DOHH2 (cell line): ENCODE results near the gene ATP6V0A1.
A peak's percentile ranks its signal among the peaks of the same experiment; 100 is the strongest.

Experiments used
- H3F3A ChIP-seq: fragments of 200-600 bp; sonication (generic), shearing (Covaris generic); 2 replicates; pipeline ENCODE4 v1.6.0; 2016; ENCODE audit warnings: antibody characterized with exemption, mild to moderate bottlenecking; ENCODE audit not compliant: control insufficient read depth, insufficient read depth
- H3K27ac ChIP-seq: fragments of 200-600 bp; sonication (generic); 2 replicates; pipeline ENCODE4 v1.5.1; 2014; ENCODE audit warnings: low read depth, mild to moderate bottlenecking, low read length, moderate library complexity
- H3K27me3 ChIP-seq: fragments of 200-600 bp; sonication (generic); 2 replicates; pipeline ENCODE4 v1.6.1; 2014; ENCODE audit warnings: mild to moderate bottlenecking, low read length, mixed read lengths; ENCODE audit not compliant: control insufficient read depth
- H3K36me3 ChIP-seq: fragments of 200-600 bp; sonication (generic); 2 replicates; pipeline ENCODE4 v1.6.1; 2014; ENCODE audit warnings: mild to moderate bottlenecking, low read length, moderate library complexity, mixed read lengths; ENCODE audit not compliant: control insufficient read depth
- H3K4me1 ChIP-seq: fragments of 200-600 bp; sonication (generic); 2 replicates; pipeline ENCODE4 v1.6.1; 2014; ENCODE audit warnings: mild to moderate bottlenecking, low read length, mixed read lengths; ENCODE audit not compliant: control insufficient read depth
- H3K4me2 ChIP-seq: fragments of 200-600 bp; sonication (generic); 2 replicates; pipeline ENCODE4 v1.6.0; 2014; ENCODE audit warnings: mild to moderate bottlenecking, low read length, moderate library complexity
- H3K4me3 ChIP-seq: fragments of 200-600 bp; sonication (generic); 2 replicates; pipeline ENCODE4 v1.5.1; 2014; ENCODE audit warnings: mild to moderate bottlenecking, low read length, mixed read lengths
- H3K79me2 ChIP-seq: fragments of 200-600 bp; sonication (generic); 2 replicates; pipeline ENCODE4 v1.6.1; 2014; ENCODE audit warnings: mild to moderate bottlenecking, low read length, mixed read lengths; ENCODE audit not compliant: control insufficient read depth
- H3K9me2 ChIP-seq: fragments of 200-600 bp; sonication (generic); replicated peaks from 2 replicates; pipeline ENCODE4 v1.6.1; 2014; ENCODE audit warnings: mild to moderate bottlenecking, low read length, mixed read lengths; ENCODE audit not compliant: control insufficient read depth
- H3K9me3 ChIP-seq: fragments of 200-600 bp; sonication (generic); 2 replicates; pipeline ENCODE4 v1.6.1; 2014; ENCODE audit warnings: antibody characterized with exemption, low read length, mixed read lengths; ENCODE audit not compliant: control insufficient read depth, insufficient read depth
- H4K20me1 ChIP-seq: fragments of 200-600 bp; sonication (generic); 2 replicates; pipeline ENCODE4 v1.6.0; 2014; ENCODE audit warnings: low read depth, mild to moderate bottlenecking, antibody characterized with exemption, low read length, moderate library complexity; ENCODE audit not compliant: control insufficient read depth, insufficient read depth
- EZH2phosphoT487 ChIP-seq: fragments of 200-600 bp; sonication (generic); IDR thresholded peaks from 2 replicates; pipeline ENCODE4 v1.6.1; 2017; ENCODE audit warnings: borderline replicate concordance, mild to moderate bottlenecking, antibody characterized with exemption, low read length, moderate library complexity, mixed read lengths
- TF ChIP-seq, protein P1 (sequence below): fragments of 200-600 bp; sonication (generic); IDR thresholded peaks from one replicate; pipeline ENCODE4 v1.5.1; 2014; ENCODE audit warnings: antibody characterized with exemption, mild to moderate bottlenecking, low read depth, low read length; ENCODE audit not compliant: poor library complexity, severe bottlenecking

Gene ATP6V0A1

DNA sequence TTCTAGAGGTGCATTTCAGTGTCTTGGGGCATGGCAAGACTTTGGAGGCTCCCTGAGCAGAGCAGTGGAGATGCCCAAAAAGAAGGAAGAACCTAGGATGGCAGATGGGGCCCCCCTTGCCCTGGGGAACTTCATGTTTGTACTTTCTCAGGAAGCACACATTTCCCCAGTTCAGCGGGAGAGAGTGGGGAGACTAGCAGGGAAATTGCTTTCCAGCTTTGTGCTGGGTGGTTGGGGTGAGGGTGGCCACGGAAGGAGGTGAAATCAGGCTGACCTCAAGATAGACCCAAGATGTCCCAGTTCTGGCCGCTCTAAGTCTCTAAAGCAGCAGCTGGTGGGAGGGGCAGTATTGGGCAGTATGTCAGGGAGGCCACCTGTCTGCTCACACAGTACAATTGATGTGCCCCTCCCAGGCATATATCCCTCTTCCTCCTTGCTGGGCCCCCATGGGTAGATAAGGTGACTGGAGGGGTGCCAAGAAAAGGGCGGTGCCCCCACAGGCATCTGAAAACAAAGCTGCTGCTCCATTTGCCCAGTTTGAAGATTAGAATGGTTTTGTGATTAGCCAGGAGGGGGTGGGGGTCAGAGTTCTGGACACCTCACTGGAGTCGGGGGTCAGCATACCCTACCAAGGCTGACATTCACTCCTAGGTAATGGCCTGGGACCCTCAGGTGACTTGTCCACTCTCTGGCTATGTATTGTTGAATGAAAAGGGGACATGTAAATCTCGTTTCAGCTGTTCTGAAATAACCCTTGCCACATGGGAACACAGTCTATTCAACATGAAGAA is 60.3 kb downstream of the ATP6V0A1 start:
- H3K79me2 ChIP-seq = no peaks in the 10 kb centered on the region
- no peaks in the 10 kb centered on the region for H3K36me3 ChIP-seq
- H3K9me3 ChIP-seq = no peaks in the 10 kb centered on the region
- no peaks in the 10 kb centered on the region for H3F3A ChIP-seq
- H4K20me1 ChIP-seq = no peaks in the 10 kb centered on the region
- no peak overlapping the region for H3K4me3 ChIP-seq
- no peak overlapping the region for H3K4me2 ChIP-seq
- 0 out of 2 replicates have a peak, but pooled peaks cover 2% of the 10 kb centered on the region for H3K4me1 ChIP-seq
- TF ChIP-seq EZH2phosphoT487 = no peak
- TF ChIP-seq, protein P1, sequence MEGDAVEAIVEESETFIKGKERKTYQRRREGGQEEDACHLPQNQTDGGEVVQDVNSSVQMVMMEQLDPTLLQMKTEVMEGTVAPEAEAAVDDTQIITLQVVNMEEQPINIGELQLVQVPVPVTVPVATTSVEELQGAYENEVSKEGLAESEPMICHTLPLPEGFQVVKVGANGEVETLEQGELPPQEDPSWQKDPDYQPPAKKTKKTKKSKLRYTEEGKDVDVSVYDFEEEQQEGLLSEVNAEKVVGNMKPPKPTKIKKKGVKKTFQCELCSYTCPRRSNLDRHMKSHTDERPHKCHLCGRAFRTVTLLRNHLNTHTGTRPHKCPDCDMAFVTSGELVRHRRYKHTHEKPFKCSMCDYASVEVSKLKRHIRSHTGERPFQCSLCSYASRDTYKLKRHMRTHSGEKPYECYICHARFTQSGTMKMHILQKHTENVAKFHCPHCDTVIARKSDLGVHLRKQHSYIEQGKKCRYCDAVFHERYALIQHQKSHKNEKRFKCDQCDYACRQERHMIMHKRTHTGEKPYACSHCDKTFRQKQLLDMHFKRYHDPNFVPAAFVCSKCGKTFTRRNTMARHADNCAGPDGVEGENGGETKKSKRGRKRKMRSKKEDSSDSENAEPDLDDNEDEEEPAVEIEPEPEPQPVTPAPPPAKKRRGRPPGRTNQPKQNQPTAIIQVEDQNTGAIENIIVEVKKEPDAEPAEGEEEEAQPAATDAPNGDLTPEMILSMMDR = no peak
- H3K27me3 ChIP-seq = peaks cover 34% of the 10 kb centered on the region
- no peaks in the 10 kb centered on the region for H3K9me2 ChIP-seq
- H3K27ac ChIP-seq = no peak overlapping the region

DNA sequence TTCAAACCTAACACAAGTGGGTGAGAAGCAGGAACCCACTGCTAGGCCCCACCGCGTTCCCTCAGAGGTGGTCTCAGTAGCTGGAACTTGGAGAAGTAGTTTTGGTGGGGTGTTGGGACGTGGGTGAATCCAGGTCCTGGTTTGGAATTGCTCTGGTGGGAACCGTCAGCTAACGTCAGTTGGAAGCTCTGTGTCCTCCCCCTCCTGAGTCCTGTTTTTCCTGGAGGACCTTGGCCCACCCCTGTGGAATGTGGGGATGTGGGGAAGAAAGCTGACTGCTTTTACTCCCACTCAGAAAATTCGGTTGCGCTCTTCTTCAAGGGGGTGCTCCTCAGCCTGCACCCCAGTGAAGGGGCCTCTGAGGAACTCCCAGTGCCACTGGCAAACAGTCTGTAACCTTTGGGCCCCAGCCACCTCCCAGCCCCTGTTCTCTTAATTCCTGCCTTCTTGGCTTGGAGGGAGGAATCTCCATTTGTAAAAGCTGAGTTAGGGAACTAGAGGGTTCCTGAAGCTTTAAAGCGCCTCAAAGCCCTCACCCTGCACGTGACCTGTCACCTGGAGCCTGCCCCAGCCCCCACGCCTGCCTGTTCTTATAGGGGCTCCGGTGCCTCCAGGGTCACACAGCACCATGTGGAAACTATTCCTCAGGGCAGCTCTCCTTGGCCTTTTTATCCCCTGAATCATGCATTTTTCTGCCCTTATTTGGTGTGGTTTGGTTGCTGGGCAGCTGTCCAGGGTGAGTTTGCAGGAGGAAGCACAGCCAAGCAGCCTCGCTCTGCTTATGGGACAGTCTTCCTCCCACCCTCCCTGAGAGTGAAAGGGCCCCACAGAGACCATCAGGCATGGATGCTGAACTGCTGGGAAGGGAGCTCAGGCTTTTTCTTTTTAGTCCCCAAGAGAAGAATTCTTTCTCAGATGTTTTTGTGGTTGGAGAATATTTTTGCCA is 61.1 kb downstream of the ATP6V0A1 start:
- H3K79me2 ChIP-seq = no peaks in the 10 kb centered on the region
- H3K9me2 ChIP-seq = no peaks in the 10 kb centered on the region
- TF ChIP-seq, protein P1 = no peak
- no peak for TF ChIP-seq EZH2phosphoT487
- no peak overlapping the region for H3K4me3 ChIP-seq
- no peaks in the 10 kb centered on the region for H3F3A ChIP-seq
- H3K36me3 ChIP-seq = no peaks in the 10 kb centered on the region
- H3K27me3 ChIP-seq = peaks cover 34% of the 10 kb centered on the region
- H3K4me2 ChIP-seq = no peak overlapping the region
- no peaks in the 10 kb centered on the region for H4K20me1 ChIP-seq
- no peak overlapping the region for H3K27ac ChIP-seq
- H3K9me3 ChIP-seq = no peaks in the 10 kb centered on the region
- 0 out of 2 replicates have a peak, but pooled peaks cover 2% of the 10 kb centered on the region for H3K4me1 ChIP-seq

DNA sequence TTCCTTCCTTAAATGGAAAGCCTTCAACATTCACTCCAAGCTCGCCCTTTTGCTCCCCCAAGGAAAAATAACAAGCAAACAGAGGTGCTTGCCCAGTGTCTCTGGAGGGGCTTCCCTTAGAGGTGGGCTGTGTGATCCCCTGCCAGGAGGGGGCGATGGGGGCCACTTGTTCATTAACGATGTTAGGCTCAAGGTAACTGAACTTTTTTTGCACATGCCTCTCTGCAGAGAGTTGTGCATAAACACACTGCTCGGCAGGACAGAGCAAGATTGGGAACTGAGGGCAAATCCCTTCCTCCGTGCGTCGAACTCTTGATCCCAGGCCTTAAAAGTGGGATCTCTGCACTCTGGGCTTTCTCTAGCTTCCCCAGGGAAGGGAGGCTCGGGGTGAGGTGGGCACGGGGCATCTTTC is 61.9 kb downstream of the ATP6V0A1 start:
- Histone ChIP-seq H3K4me2 (no peak overlapping the region), H3K27me3 (peaks cover 34% of the 10 kb centered on the region), H4K20me1 (no peaks in the 10 kb centered on the region), H3K36me3 (no peaks in the 10 kb centered on the region), H3K9me3 (no peaks in the 10 kb centered on the region), H3K9me2 (no peaks in the 10 kb centered on the region), H3K4me1 (0 out of 2 replicates have a peak, but pooled peaks cover 2% of the 10 kb centered on the region), H3K4me3 (no peak overlapping the region), H3F3A (no peaks in the 10 kb centered on the region), H3K27ac (no peak overlapping the region), H3K79me2 (no peaks in the 10 kb centered on the region)
- TF ChIP-seq, protein P1 = peak; percentile 69
- no peak for TF ChIP-seq EZH2phosphoT487
